ENCODE data around the gene IL12RB1.

IL12RB1 gene

GRCh38 chr19:18101268-18101667 is 14.5 kb upstream of the IL12RB1 start:
- TF ChIP-seq CTCF (IDR thresholded peaks at IDR 0.05; ENCODE audit: poor library complexity, severe bottlenecking) = no peak
- peaks cover 6% of the 10 kb centered on the region for H3K4me1 ChIP-seq (ENCODE audit: insufficient read depth, poor library complexity, severe bottlenecking)
- no peaks in the 10 kb centered on the region for H3K36me3 ChIP-seq (ENCODE audit: low read depth)
- no peak for DNase-seq (ENCODE audit: low spot score)
- H3K9me3 ChIP-seq (ENCODE audit: severe bottlenecking) = no peaks in the 10 kb centered on the region
- H3K4me3 ChIP-seq (ENCODE audit: severe bottlenecking) = no peak overlapping the region
- H3K27me3 ChIP-seq (ENCODE audit: insufficient read depth, poor library complexity, severe bottlenecking) = no peaks in the 10 kb centered on the region
- H3K27ac ChIP-seq (ENCODE audit: poor library complexity, severe bottlenecking) = no peak overlapping the region
- ATAC-seq (ENCODE audit: low read depth) = no peak

DNA sequence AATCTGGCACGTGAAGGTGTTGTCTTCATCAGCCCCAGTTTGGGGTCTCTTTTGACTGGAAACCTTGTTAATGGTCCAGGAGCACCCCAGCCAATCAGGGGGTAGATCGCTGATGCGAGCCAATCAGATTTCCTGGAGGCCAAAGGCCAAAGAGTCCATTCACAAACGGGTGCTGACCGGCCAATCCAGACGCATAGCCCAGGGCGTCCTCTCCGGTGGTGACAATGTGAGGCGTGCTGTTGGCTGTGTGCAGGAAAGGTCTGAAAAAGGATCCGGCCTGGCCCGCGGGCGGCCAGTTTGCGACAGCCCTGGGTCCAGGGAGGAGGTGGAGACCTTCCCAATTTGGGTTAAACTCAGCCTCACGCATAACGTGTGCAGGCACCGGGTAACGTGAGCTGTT is 14.0 kb upstream of the IL12RB1 start:
- DNase-seq (ENCODE audit: low spot score) (no peak), ATAC-seq (ENCODE audit: low read depth) (no peak)
- Histone ChIP-seq H3K9me3 (ENCODE audit: severe bottlenecking) (no peaks in the 10 kb centered on the region), H3K27ac (ENCODE audit: poor library complexity, severe bottlenecking) (no peak overlapping the region), H3K4me1 (ENCODE audit: insufficient read depth, poor library complexity, severe bottlenecking) (peaks cover 6% of the 10 kb centered on the region), H3K27me3 (ENCODE audit: insufficient read depth, poor library complexity, severe bottlenecking) (no peaks in the 10 kb centered on the region), H3K36me3 (ENCODE audit: low read depth) (no peaks in the 10 kb centered on the region), H3K4me3 (ENCODE audit: severe bottlenecking) (no peak overlapping the region)
- no peak for TF ChIP-seq CTCF (IDR thresholded peaks at IDR 0.05; ENCODE audit: poor library complexity, severe bottlenecking)

DNA sequence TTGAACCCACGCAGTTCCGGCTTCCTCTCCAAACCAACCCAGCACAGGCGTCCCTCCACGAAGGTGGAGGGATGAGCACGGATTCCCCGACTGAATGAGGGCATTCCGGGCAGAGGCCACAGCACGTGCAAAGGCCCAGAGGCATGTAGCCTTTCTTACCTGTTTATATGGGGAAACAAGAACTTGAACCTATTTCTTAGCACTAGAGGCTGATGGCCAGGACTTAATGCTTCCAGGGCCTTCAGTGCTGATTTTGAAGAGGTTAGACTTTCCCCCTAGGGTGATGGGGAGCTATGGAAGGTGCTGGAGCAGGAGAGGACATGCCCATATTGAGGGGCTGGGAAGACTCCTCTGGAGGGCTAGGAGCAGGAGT is 12.9 kb upstream of the IL12RB1 start:
- Histone ChIP-seq H3K27me3 (ENCODE audit: insufficient read depth, poor library complexity, severe bottlenecking) (no peaks in the 10 kb centered on the region), H3K36me3 (ENCODE audit: low read depth) (no peaks in the 10 kb centered on the region), H3K4me1 (ENCODE audit: insufficient read depth, poor library complexity, severe bottlenecking) (peaks cover 6% of the 10 kb centered on the region), H3K4me3 (ENCODE audit: severe bottlenecking) (no peak overlapping the region), H3K9me3 (ENCODE audit: severe bottlenecking) (no peaks in the 10 kb centered on the region), H3K27ac (ENCODE audit: poor library complexity, severe bottlenecking) (no peak overlapping the region)
- DNase-seq (ENCODE audit: low spot score) (no peak), ATAC-seq (ENCODE audit: low read depth) (no peak)
- no peak for TF ChIP-seq CTCF (IDR thresholded peaks at IDR 0.05; ENCODE audit: poor library complexity, severe bottlenecking)

- Histone ChIP-seq H3K36me3 (ENCODE audit: low read depth) (no peaks in the 10 kb centered on the region), H3K4me1 (ENCODE audit: insufficient read depth, poor library complexity, severe bottlenecking) (peaks cover 6% of the 10 kb centered on the region), H3K4me3 (ENCODE audit: severe bottlenecking) (no peak overlapping the region), H3K27me3 (ENCODE audit: insufficient read depth, poor library complexity, severe bottlenecking) (no peaks in the 10 kb centered on the region), H3K27ac (ENCODE audit: poor library complexity, severe bottlenecking) (no peak overlapping the region), H3K9me3 (ENCODE audit: severe bottlenecking) (no peaks in the 10 kb centered on the region)
- no peak for DNase-seq (ENCODE audit: low spot score)
- no peak for ATAC-seq (ENCODE audit: low read depth)
- TF ChIP-seq CTCF (IDR thresholded peaks at IDR 0.05; ENCODE audit: poor library complexity, severe bottlenecking) = no peak
These were observed 12.3 kb upstream of the IL12RB1 start for GRCh38 chr19:18098891-18099622.
